ENCODE results near the gene ZNF281.
"Not testable (repeated sequence)": the region's sequence is repeated elsewhere in the genome, so short reads cannot be mapped to it uniquely, and the experiment has no call there.

ZNF281 gene

GRCh38 chr1:200366577-200367253 is 43.1 kb downstream of the ZNF281 start:
- no peak for DNase-seq (ENCODE audit: extremely low read depth in 1 of 2, low read depth in 1 of 2)

GRCh38 chr1:200365897-200366426 is 43.9 kb downstream of the ZNF281 start:
- DNase-seq (ENCODE audit: extremely low read depth in 1 of 2, low read depth in 1 of 2), result no peak

GRCh38 chr1:200364831-200365230 is 45.0 kb downstream of the ZNF281 start:
- DNase-seq (ENCODE audit: extremely low read depth in 1 of 2, low read depth in 1 of 2), result no peak

GRCh38 chr1:200364091-200364759 is 45.6 kb downstream of the ZNF281 start:
- no peak for DNase-seq (ENCODE audit: extremely low read depth in 1 of 2, low read depth in 1 of 2)

- DNase-seq (ENCODE audit: extremely low read depth in 1 of 2, low read depth in 1 of 2), result no peak
These were observed 46.4 kb downstream of the ZNF281 start for GRCh38 chr1:200363264-200363933.

GRCh38 chr1:200362421-200362820 is 47.4 kb downstream of the ZNF281 start:
- no peak for DNase-seq (ENCODE audit: extremely low read depth in 1 of 2, low read depth in 1 of 2)

- no peak for DNase-seq (ENCODE audit: extremely low read depth in 1 of 2, low read depth in 1 of 2)
These were observed 50.1 kb downstream of the ZNF281 start for GRCh38 chr1:200359610-200360163.

DNA sequence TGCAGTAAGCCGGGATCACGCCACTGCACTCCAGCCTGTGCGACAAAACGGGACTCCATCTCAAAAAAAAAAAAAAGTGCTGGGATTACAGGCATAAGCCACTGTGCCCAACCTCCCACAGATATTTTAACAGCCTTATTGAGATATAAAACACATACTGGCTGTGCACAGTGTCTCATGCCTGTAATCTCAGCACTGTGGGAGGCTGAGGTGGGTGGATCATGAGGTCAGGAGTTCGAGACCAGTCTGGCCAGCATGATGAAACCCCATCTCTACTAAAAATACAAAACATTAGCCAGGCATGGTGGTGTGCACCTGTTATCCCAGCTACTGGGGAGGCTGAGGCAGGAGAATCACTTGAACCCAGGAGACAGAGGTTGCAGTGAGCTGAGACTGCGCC is 51.9 kb downstream of the ZNF281 start:
- not testable (repeated sequence) for DNase-seq (ENCODE audit: extremely low read depth in 1 of 2, low read depth in 1 of 2)

GRCh38 chr1:200355801-200356200 is 54.0 kb downstream of the ZNF281 start:
- DNase-seq (ENCODE audit: extremely low read depth in 1 of 2, low read depth in 1 of 2), result no peak

Measured in stimulated activated CD8-positive, alpha-beta memory T cell treated with anti-CD3 and anti-CD28 coated beads, Interleukin-7, amount 100 ng/mL, for 48 hours (primary cell).